ES-I3 (cell line): ENCODE results near the gene RBBP5.

ENCODE experiments used
- H3K36me3 ChIP-seq: 2 replicates; pipeline ENCODE4 v1.6.1; 2013; ENCODE audit warnings: mild to moderate bottlenecking, low read length, control low read depth, moderate library complexity; ENCODE audit not compliant: insufficient read depth
- H3K4me1 ChIP-seq: 2 replicates; pipeline ENCODE4 v1.6.1; 2013; ENCODE audit warnings: mild to moderate bottlenecking, control low read depth, low read length; ENCODE audit not compliant: insufficient read depth
- H3K9ac ChIP-seq: 2 replicates; pipeline ENCODE4 v1.6.1; 2013; ENCODE audit warnings: low read depth, mild to moderate bottlenecking, low read length, moderate library complexity
- H3K9me3 ChIP-seq: 2 replicates; pipeline ENCODE4 v1.6.1; 2013; ENCODE audit warnings: mild to moderate bottlenecking, low read length, moderate library complexity; ENCODE audit not compliant: control insufficient read depth, insufficient read depth

RBBP5 gene

GRCh38 chr1:205062895-205063294 is 58.9 kb downstream of the RBBP5 start:
- Histone ChIP-seq H3K9me3 (no peaks in the 10 kb centered on the region), H3K36me3 (no peaks in the 10 kb centered on the region), H3K4me1 (peaks cover 3% of the 10 kb centered on the region; the same call in 1 of the 2 replicates), H3K9ac (no peak overlapping the region)

GRCh38 chr1:205062319-205062718 is 59.5 kb downstream of the RBBP5 start:
- H3K9me3 ChIP-seq = no peaks in the 10 kb centered on the region
- peaks cover 3% of the 10 kb centered on the region; the same call in 1 of the 2 replicates for H3K4me1 ChIP-seq
- no peak overlapping the region for H3K9ac ChIP-seq
- H3K36me3 ChIP-seq = no peaks in the 10 kb centered on the region

GRCh38 chr1:205061665-205062069 is 60.1 kb downstream of the RBBP5 start:
- Histone ChIP-seq H3K9ac (no peak overlapping the region), H3K4me1 (peaks cover 3% of the 10 kb centered on the region; the same call in 1 of the 2 replicates), H3K9me3 (no peaks in the 10 kb centered on the region), H3K36me3 (no peaks in the 10 kb centered on the region; the same call in 1 of the 2 replicates)

- Histone ChIP-seq H3K9ac (no peak overlapping the region), H3K36me3 (no peaks in the 10 kb centered on the region; the same call in 1 of the 2 replicates), H3K9me3 (no peaks in the 10 kb centered on the region), H3K4me1 (peaks cover 3% of the 10 kb centered on the region; the same call in 1 of the 2 replicates)
Observed at GRCh38 chr1:205061227-205061626, 60.6 kb downstream of the RBBP5 start.

GRCh38 chr1:205060746-205061145 is 61.0 kb downstream of the RBBP5 start:
- no peaks in the 10 kb centered on the region; the same call in 1 of the 2 replicates for H3K36me3 ChIP-seq
- peaks cover 3% of the 10 kb centered on the region; the same call in 1 of the 2 replicates for H3K4me1 ChIP-seq
- no peaks in the 10 kb centered on the region for H3K9me3 ChIP-seq
- no peak overlapping the region for H3K9ac ChIP-seq

- Histone ChIP-seq H3K9ac (no peak overlapping the region), H3K36me3 (no peaks in the 10 kb centered on the region; the same call in 1 of the 2 replicates), H3K9me3 (no peaks in the 10 kb centered on the region), H3K4me1 (peaks cover 3% of the 10 kb centered on the region; the same call in 1 of the 2 replicates)
Observed at GRCh38 chr1:205059660-205060059, 62.1 kb downstream of the RBBP5 start.

GRCh38 chr1:205058853-205059252 is 62.9 kb downstream of the RBBP5 start:
- H3K9me3 ChIP-seq = no peaks in the 10 kb centered on the region
- no peak overlapping the region for H3K9ac ChIP-seq
- peaks cover 3% of the 10 kb centered on the region; the same call in 1 of the 2 replicates for H3K4me1 ChIP-seq
- H3K36me3 ChIP-seq = no peaks in the 10 kb centered on the region; the same call in 1 of the 2 replicates

- Histone ChIP-seq H3K9me3 (no peaks in the 10 kb centered on the region), H3K9ac (no peak overlapping the region), H3K36me3 (no peaks in the 10 kb centered on the region; the same call in 1 of the 2 replicates), H3K4me1 (peaks cover 3% of the 10 kb centered on the region; the same call in 1 of the 2 replicates)
Observed at GRCh38 chr1:205057808-205058575, 63.8 kb downstream of the RBBP5 start.

GRCh38 chr1:205056956-205057568 is 64.7 kb downstream of the RBBP5 start:
- Histone ChIP-seq H3K36me3 (no peaks in the 10 kb centered on the region; the same call in 1 of the 2 replicates), H3K9ac (no peak overlapping the region), H3K9me3 (no peaks in the 10 kb centered on the region), H3K4me1 (peaks cover 3% of the 10 kb centered on the region; the same call in 1 of the 2 replicates)

GRCh38 chr1:205056188-205056611 is 65.6 kb downstream of the RBBP5 start:
- Histone ChIP-seq H3K9me3 (no peaks in the 10 kb centered on the region), H3K4me1 (peaks cover under 1% of the 10 kb centered on the region; the same call in 1 of the 2 replicates), H3K9ac (no peak overlapping the region), H3K36me3 (no peaks in the 10 kb centered on the region; the same call in 1 of the 2 replicates)

GRCh38 chr1:205054013-205054412 is 67.8 kb downstream of the RBBP5 start:
- no peaks in the 10 kb centered on the region for H3K9me3 ChIP-seq
- no peaks in the 10 kb centered on the region for H3K4me1 ChIP-seq
- no peaks in the 10 kb centered on the region; the same call in 1 of the 2 replicates for H3K36me3 ChIP-seq
- no peak overlapping the region for H3K9ac ChIP-seq

- Histone ChIP-seq H3K9ac (no peak overlapping the region), H3K4me1 (no peaks in the 10 kb centered on the region), H3K36me3 (no peaks in the 10 kb centered on the region; the same call in 1 of the 2 replicates), H3K9me3 (no peaks in the 10 kb centered on the region)
Observed at GRCh38 chr1:205053296-205053695, 68.5 kb downstream of the RBBP5 start.

- H3K9me3 ChIP-seq = no peaks in the 10 kb centered on the region
- no peak overlapping the region for H3K9ac ChIP-seq
- no peaks in the 10 kb centered on the region for H3K4me1 ChIP-seq
- H3K36me3 ChIP-seq = no peaks in the 10 kb centered on the region; the same call in 1 of the 2 replicates
Observed at GRCh38 chr1:205052690-205053089, 69.1 kb downstream of the RBBP5 start.

- Histone ChIP-seq H3K9ac (no peak overlapping the region), H3K4me1 (peaks cover 7% of the 10 kb centered on the region), H3K36me3 (no peaks in the 10 kb centered on the region), H3K9me3 (no peaks in the 10 kb centered on the region)
Observed at GRCh38 chr1:205049479-205049878, 72.3 kb downstream of the RBBP5 start.
